Measurements from ENCODE around the gene TMEM119.
"Not testable (repeated sequence)": the region's sequence is repeated elsewhere in the genome, so short reads cannot be mapped to it uniquely, and the experiment has no call there.

TMEM119 gene

DNA sequence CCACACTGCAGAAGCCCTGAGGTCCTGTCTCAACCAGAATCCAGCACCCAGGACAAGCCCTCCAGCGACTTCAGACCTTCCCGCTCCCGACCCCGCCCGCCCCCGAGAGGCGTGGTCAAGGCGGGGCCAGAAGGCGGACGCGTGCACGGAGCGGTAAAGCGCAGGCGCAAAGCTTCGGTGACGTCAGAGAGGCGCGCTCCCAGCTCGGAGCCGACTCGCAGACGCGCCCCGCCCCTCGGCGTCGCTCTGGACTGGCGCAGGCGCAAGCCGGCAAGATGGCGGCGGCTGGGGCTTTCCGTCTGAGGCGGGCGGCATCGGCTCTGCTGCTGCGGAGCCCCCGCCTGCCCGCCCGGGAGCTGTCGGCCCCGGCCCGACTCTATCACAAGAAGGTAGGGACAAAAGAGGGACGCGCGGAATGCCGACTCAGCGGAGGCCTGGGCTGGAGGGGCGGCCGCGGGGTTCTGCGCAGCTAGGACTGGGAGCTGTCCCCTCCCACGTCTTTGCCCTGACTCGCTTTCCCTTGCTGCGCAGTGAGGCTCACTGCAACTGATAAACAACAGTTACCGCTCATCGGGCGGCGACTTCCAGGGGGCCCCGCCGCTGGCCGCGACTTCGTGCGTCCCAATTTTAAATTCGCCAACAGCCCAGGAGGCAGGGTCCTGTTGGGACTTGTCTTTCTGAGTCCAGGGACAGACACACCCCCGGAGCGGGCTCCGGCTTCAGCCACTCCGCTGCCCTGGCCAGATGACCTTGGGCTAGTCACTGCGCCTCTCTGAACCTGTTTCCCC, 35.3 kb downstream of the TMEM119 start, which contains the start of gene ISCU:
TSS of gene ISCU (plus strand) at position 249 of the 788 bp plus-strand sequence. CDS start at position 276, 27 bp downstream.
- Histone ChIP-seq H3K27me3 (no peaks in the 10 kb centered on the region), H3K4me2 (peak within 1 kb of the TSS; percentile 99), H3K36me3 (peaks cover 43% of the 10 kb centered on the region), H3K9ac (peak within 1 kb of the TSS; percentile 96), H4K20me1 (peaks cover 47% of the 10 kb centered on the region), H3K4me1 (peaks cover 76% of the 10 kb centered on the region), H3K27ac (peak within 1 kb of the TSS; percentile 97), H3K9me3 (no peaks in the 10 kb centered on the region), H3K4me3 (peak within 1 kb of the TSS; percentile 97)
- TF ChIP-seq Cebpa-rat (IDR thresholded peaks at IDR 0.05): no peak

GRCh38 chr12:108561852-108562347, 36.0 kb downstream of the TMEM119 start:
- Histone ChIP-seq H3K27ac (peak overlapping the region; percentile 97), H3K36me3 (peaks cover 43% of the 10 kb centered on the region), H3K4me3 (peak overlapping the region; percentile 97), H3K9me3 (no peaks in the 10 kb centered on the region), H4K20me1 (peaks cover 51% of the 10 kb centered on the region), H3K9ac (peak overlapping the region; percentile 96), H3K4me1 (peaks cover 74% of the 10 kb centered on the region), H3K4me2 (peak overlapping the region; percentile 99), H3K27me3 (no peaks in the 10 kb centered on the region)
- no peak for TF ChIP-seq Cebpa-rat (IDR thresholded peaks at IDR 0.05)

- Histone ChIP-seq H3K4me3 (peak within 1 kb of the TSS; percentile 97), H3K27me3 (no peaks in the 10 kb centered on the region), H4K20me1 (peaks cover 51% of the 10 kb centered on the region), H3K4me2 (peak within 1 kb of the TSS; percentile 99), H3K9me3 (no peaks in the 10 kb centered on the region), H3K9ac (peak within 1 kb of the TSS; percentile 96), H3K36me3 (peaks cover 44% of the 10 kb centered on the region), H3K4me1 (peaks cover 65% of the 10 kb centered on the region), H3K27ac (peak within 1 kb of the TSS; percentile 97)
- no peak for TF ChIP-seq Cebpa-rat (IDR thresholded peaks at IDR 0.05)
These were observed 36.8 kb downstream of the TMEM119 start, which contains the start of gene SART3 for GRCh38 chr12:108560752-108561719. Gene SART3, minus strand, starts transcription at chr12:108561173. Its CDS starts 19 bp downstream, at chr12:108561154.

DNA sequence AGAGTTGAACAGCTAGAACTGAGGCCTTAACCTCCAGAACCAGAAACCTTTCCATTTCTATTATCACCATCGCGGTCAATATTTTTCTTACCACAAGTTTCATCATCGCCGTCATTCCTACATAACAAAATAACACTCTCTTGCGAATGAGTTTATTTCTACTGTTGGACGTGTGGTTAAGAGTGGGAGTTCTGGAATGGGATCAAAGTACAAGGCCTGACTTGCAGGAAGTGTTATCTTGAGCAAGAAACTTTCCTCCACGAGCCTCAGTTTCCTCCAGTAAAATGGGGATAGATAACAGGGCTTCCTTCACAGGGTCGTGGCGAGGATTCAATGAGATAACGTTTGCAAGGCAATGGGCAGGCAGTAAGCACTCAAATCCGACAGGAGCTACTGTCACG, 37.6 kb downstream of the TMEM119 start:
- Histone ChIP-seq H3K9ac (peak overlapping the region; percentile 96), H3K36me3 (peaks cover 51% of the 10 kb centered on the region), H3K4me1 (peaks cover 58% of the 10 kb centered on the region), H3K4me3 (peak overlapping the region; percentile 97), H3K9me3 (no peaks in the 10 kb centered on the region), H4K20me1 (peaks cover 55% of the 10 kb centered on the region), H3K27me3 (no peaks in the 10 kb centered on the region), H3K27ac (peak overlapping the region; percentile 97), H3K4me2 (peak overlapping the region; percentile 99)
- TF ChIP-seq Cebpa-rat (IDR thresholded peaks at IDR 0.05): no peak

DNA sequence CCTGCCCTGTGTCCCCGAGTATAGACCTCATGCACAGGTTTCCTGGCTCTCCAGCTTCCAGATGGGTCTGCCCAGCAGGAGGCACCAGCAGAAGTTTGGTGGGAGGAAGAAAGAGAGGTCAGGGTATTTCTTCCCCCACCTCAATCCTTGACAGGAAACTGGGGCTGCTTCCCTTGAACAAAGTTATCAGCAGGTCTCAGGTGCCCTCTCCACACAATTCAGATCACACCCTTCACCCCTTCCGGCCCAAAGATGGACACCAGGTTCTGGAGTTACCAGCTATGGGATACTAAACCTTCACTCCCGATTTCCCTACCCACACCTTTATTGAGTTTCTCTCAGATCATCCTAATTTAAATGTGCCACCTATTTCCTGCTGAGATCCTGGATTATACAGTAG, 38.1 kb downstream of the TMEM119 start:
- H3K36me3 ChIP-seq: peaks cover 47% of the 10 kb centered on the region
- no peak overlapping the region for H3K27ac ChIP-seq
- no peaks in the 10 kb centered on the region for H3K9me3 ChIP-seq
- peak overlapping the region; percentile 97 for H3K4me3 ChIP-seq
- no peak for TF ChIP-seq Cebpa-rat (IDR thresholded peaks at IDR 0.05)
- no peaks in the 10 kb centered on the region for H3K27me3 ChIP-seq
- H3K9ac ChIP-seq: peak overlapping the region; percentile 96
- peaks cover 60% of the 10 kb centered on the region for H4K20me1 ChIP-seq
- H3K4me1 ChIP-seq: peaks cover 52% of the 10 kb centered on the region
- H3K4me2 ChIP-seq: peak overlapping the region; percentile 99

DNA sequence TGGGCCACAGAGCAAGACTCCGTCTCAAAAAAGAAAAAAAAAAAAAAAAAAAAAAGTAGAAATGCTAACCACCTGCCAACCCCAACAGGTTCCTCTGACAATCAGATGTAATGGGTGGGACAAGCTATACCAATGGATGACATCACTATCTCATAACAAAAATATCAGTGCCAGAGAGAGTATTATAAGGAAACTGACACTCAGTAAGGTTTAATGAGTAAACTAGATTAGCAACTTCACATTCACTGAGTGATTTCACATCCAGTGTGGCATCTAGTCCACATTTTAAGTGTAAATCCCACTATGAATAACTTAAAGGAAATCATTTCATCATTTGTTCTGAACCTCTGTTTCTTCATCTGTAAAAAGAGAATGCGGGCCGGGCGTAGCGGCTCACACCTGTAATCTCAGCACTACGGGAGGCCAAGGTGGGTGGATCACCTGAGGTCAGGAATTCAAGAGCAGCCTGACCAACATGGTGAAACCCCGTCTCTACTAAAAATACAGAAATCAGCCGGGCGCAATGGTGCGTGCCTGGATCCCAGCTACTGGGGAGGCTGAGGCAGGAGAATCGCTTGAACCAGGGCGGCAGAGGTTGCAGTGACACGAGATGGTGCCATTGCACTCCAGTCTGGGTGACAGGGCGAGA, 38.8 kb downstream of the TMEM119 start:
- peak overlapping the region; percentile 97 for H3K4me3 ChIP-seq
- H3K9me3 ChIP-seq: no peaks in the 10 kb centered on the region
- H3K9ac ChIP-seq: peak overlapping the region; percentile 96; the same call in 1 of the 2 replicates
- peaks cover 66% of the 10 kb centered on the region for H4K20me1 ChIP-seq
- H3K4me1 ChIP-seq: peaks cover 46% of the 10 kb centered on the region
- H3K27ac ChIP-seq: no peak overlapping the region
- TF ChIP-seq Cebpa-rat (IDR thresholded peaks at IDR 0.05): no peak
- H3K4me2 ChIP-seq: peak overlapping the region; percentile 99
- H3K27me3 ChIP-seq: no peaks in the 10 kb centered on the region
- peaks cover 41% of the 10 kb centered on the region for H3K36me3 ChIP-seq

- H3K27me3 ChIP-seq, H3K9ac ChIP-seq, H3K4me3 ChIP-seq, H3K27ac ChIP-seq, H3K4me2 ChIP-seq, H3K9me3 ChIP-seq: not testable (repeated sequence)
- H4K20me1 ChIP-seq: peaks cover 100% of the 10 kb centered on the region
- H3K4me1 ChIP-seq: peaks cover 43% of the 10 kb centered on the region
- H3K36me3 ChIP-seq: peaks cover 47% of the 10 kb centered on the region
These were observed 42.5 kb downstream of the TMEM119 start for GRCh38 chr12:108555383-108555782.

GRCh38 chr12:108553799-108554198, 44.1 kb downstream of the TMEM119 start:
- Histone ChIP-seq H3K4me1 (peaks cover 28% of the 10 kb centered on the region), H4K20me1 (peaks cover 100% of the 10 kb centered on the region), H3K27me3 (no peaks in the 10 kb centered on the region), H3K9ac (no peak overlapping the region), H3K4me2 (no peak overlapping the region), H3K9me3 (no peaks in the 10 kb centered on the region), H3K27ac (no peak overlapping the region), H3K36me3 (peaks cover 52% of the 10 kb centered on the region), H3K4me3 (no peak overlapping the region)
- TF ChIP-seq Cebpa-rat (IDR thresholded peaks at IDR 0.05): no peak

GRCh38 chr12:108551535-108551934, 46.3 kb downstream of the TMEM119 start:
- Histone ChIP-seq H3K36me3 (peaks cover 53% of the 10 kb centered on the region), H3K4me1 (peaks cover 12% of the 10 kb centered on the region; the same call in 1 of the 2 replicates), H3K9me3 (no peaks in the 10 kb centered on the region), H3K9ac (no peak overlapping the region), H3K27me3 (no peaks in the 10 kb centered on the region), H3K4me2 (0 out of 2 replicates have a peak overlapping the region, but pooled peaks have one; percentile 28), H4K20me1 (peaks cover 98% of the 10 kb centered on the region), H3K27ac (no peak overlapping the region), H3K4me3 (no peak overlapping the region)
- TF ChIP-seq Cebpa-rat (IDR thresholded peaks at IDR 0.05): no peak

Measured in BLaER1 (cell line).